H9 (cell line): ENCODE measurements around the gene SLC38A3. TPM values are rescaled to one million over a fixed set of nuclear protein-coding genes. Genes with fewer than 3 reads are reported as not detected.

ENCODE experiments used
- DNase-seq: peaks from one replicate; pipeline ENCODE4 v3.0.0-alpha.2; 2017
- H2AFZ ChIP-seq: one replicate; pipeline ENCODE4 v1.6.1; 2013; ENCODE audit warnings: mild to moderate bottlenecking, low read length, control low read depth, moderate library complexity
- H2AK5ac ChIP-seq: 2 replicates; pipeline ENCODE4 v1.6.1; 2013; ENCODE audit warnings: low read length, control low read depth, mixed read lengths; ENCODE audit not compliant: insufficient read length
- H2BK120ac ChIP-seq: one replicate; pipeline ENCODE4 v1.6.1; 2013; ENCODE audit warnings: low read depth, mild to moderate bottlenecking, low read length, control low read depth, inconsistent platforms; ENCODE audit not compliant: poor library complexity, severe bottlenecking
- H2BK12ac ChIP-seq: 2 replicates; pipeline ENCODE4 v1.6.1; 2013; ENCODE audit warnings: low read length, control low read depth, mixed read lengths, low read depth; ENCODE audit not compliant: insufficient read length
- H2BK15ac ChIP-seq: 2 replicates; pipeline ENCODE4 v1.6.1; 2013; ENCODE audit warnings: low read depth, low read length, control low read depth
- H2BK20ac ChIP-seq: one replicate; pipeline ENCODE4 v1.6.1; 2013; ENCODE audit warnings: low read depth, mild to moderate bottlenecking, low read length, control low read depth, inconsistent platforms; ENCODE audit not compliant: poor library complexity, severe bottlenecking
- H2BK5ac ChIP-seq: 2 replicates; pipeline ENCODE4 v1.6.1; 2013; ENCODE audit warnings: low read length, control low read depth, mixed read lengths; ENCODE audit not compliant: insufficient read length
- H3K14ac ChIP-seq: 2 replicates; pipeline ENCODE4 v1.6.1; 2013; ENCODE audit warnings: low read length, control low read depth; ENCODE audit not compliant: insufficient read depth
- H3K18ac ChIP-seq: 2 replicates; pipeline ENCODE4 v1.6.1; 2013; ENCODE audit warnings: low read depth, mild to moderate bottlenecking, mixed read lengths, low read length, control low read depth; ENCODE audit not compliant: insufficient read length
- H3K23ac ChIP-seq: 2 replicates; pipeline ENCODE4 v1.6.1; 2013; ENCODE audit warnings: low read length, control low read depth, mixed read lengths, low read depth; ENCODE audit not compliant: insufficient read length
- H3K23me2 ChIP-seq: 2 replicates; pipeline ENCODE4 v1.6.1; 2013; ENCODE audit warnings: low read depth, mild to moderate bottlenecking, mixed read lengths, low read length, control low read depth; ENCODE audit not compliant: insufficient read length, poor library complexity, severe bottlenecking
- H3K27ac ChIP-seq: 2 replicates; pipeline ENCODE4 v1.5.1; 2013; ENCODE audit warnings: low read length, control low read depth, mixed read lengths, low read depth; ENCODE audit not compliant: insufficient read length
- H3K27me3 ChIP-seq: 2 replicates; pipeline ENCODE4 v1.6.1; 2013; ENCODE audit warnings: low read length, control low read depth, inconsistent platforms; ENCODE audit not compliant: insufficient read depth
- H3K4ac ChIP-seq: 2 replicates; pipeline ENCODE4 v1.6.1; 2013; ENCODE audit warnings: low read depth, mild to moderate bottlenecking, control low read depth, inconsistent platforms, low read length, moderate library complexity
- H3K4me1 ChIP-seq: 2 replicates; pipeline ENCODE4 v1.6.1; 2013; ENCODE audit warnings: low read length, control low read depth, inconsistent platforms; ENCODE audit not compliant: insufficient read depth
- H3K4me2 ChIP-seq: 2 replicates; pipeline ENCODE4 v1.6.1; 2013; ENCODE audit warnings: low read length, control low read depth, mixed read lengths; ENCODE audit not compliant: insufficient read length, insufficient read depth
- H3K56ac ChIP-seq: 2 replicates; pipeline ENCODE4 v1.6.1; 2013; ENCODE audit warnings: low read depth, mild to moderate bottlenecking, mixed read lengths, low read length, control low read depth; ENCODE audit not compliant: insufficient read length
- H3K79me1 ChIP-seq: 2 replicates; pipeline ENCODE4 v1.6.1; 2013; ENCODE audit warnings: low read depth, mild to moderate bottlenecking, moderate library complexity, low read length, control low read depth, inconsistent platforms; ENCODE audit not compliant: insufficient read depth, poor library complexity, severe bottlenecking
- H3K79me2 ChIP-seq: 2 replicates; pipeline ENCODE4 v1.6.1; 2013; ENCODE audit warnings: low read length, control low read depth, inconsistent platforms; ENCODE audit not compliant: insufficient read depth
- H3K9ac ChIP-seq: 2 replicates; pipeline ENCODE4 v1.6.1; 2013; ENCODE audit warnings: low read length, control low read depth, mixed read lengths; ENCODE audit not compliant: insufficient read length; ENCODE audit errors: extremely low read depth
- H3K9me3 ChIP-seq: one replicate; pipeline ENCODE4 v1.6.1; 2013; ENCODE audit warnings: low read depth, low read length, inconsistent platforms; ENCODE audit not compliant: control insufficient read depth
- H3T11ph ChIP-seq: one replicate; pipeline ENCODE4 v1.6.1; 2013; ENCODE audit warnings: mild to moderate bottlenecking, low read length, control low read depth, inconsistent platforms
- H4K20me1 ChIP-seq: one replicate; pipeline ENCODE4 v1.6.1; 2013; ENCODE audit not compliant: control insufficient read depth, insufficient read length, insufficient read depth
- H4K5ac ChIP-seq: 2 replicates; pipeline ENCODE4 v1.6.1; 2013; ENCODE audit warnings: low read depth, mild to moderate bottlenecking, mixed read lengths, low read length, control low read depth; ENCODE audit not compliant: insufficient read length
- H4K8ac ChIP-seq: replicated peaks from 2 replicates; pipeline ENCODE4 v1.6.1; 2013; ENCODE audit warnings: low read length, control low read depth, mixed read lengths, low read depth; ENCODE audit not compliant: insufficient read length
- H4K91ac ChIP-seq: 2 replicates; pipeline ENCODE4 v1.6.1; 2013; ENCODE audit warnings: low read depth, mild to moderate bottlenecking, moderate library complexity, mixed read lengths, low read length, control low read depth; ENCODE audit not compliant: insufficient read length
- H3K27ac Mint-ChIP-seq, 3 experiments: 2 replicates in 2 of 3; 3 replicates in 1 of 3; pipeline ENCODE4 v1.8.0; 2020 to 2021; ENCODE audit warnings: mixed read lengths in 3 of 3, mild to moderate bottlenecking in 1 of 3, moderate library complexity in 1 of 3
- H3K27me3 Mint-ChIP-seq: 2 replicates; pipeline ENCODE4 v1.8.0; 2021; ENCODE audit warnings: low read depth, mild to moderate bottlenecking, moderate library complexity, mixed read lengths
- H3K36me3 Mint-ChIP-seq, 3 experiments: 2 replicates in 2 of 3; 3 replicates in 1 of 3; pipeline ENCODE4 v1.8.0; 2020 to 2021; ENCODE audit warnings: low read depth in 3 of 3, mixed read lengths in 3 of 3; ENCODE audit not compliant: insufficient read depth in 1 of 3
- H3K4me1 Mint-ChIP-seq, 2 experiments: 2 replicates each; pipeline ENCODE4 v1.8.0; 2020; ENCODE audit warnings: mixed read lengths in 2 of 2
- H3K4me3 Mint-ChIP-seq, 2 experiments: 2 replicates in 1 of 2; 3 replicates in 1 of 2; pipeline ENCODE4 v1.8.0; 2020 to 2021; ENCODE audit warnings: mild to moderate bottlenecking in 2 of 2, mixed read lengths in 2 of 2, moderate library complexity in 1 of 2
- H3K9me3 Mint-ChIP-seq, 2 experiments: 2 replicates in 1 of 2; 3 replicates in 1 of 2; pipeline ENCODE4 v1.8.0; 2020; ENCODE audit warnings: mild to moderate bottlenecking in 2 of 2, mixed read lengths in 2 of 2, moderate library complexity in 1 of 2
- WGBS: extraction: QIAGEN DNeasy Blood & Tissue Kit; methylation state at CpG from one replicate; pipeline ENCODE4 v1.1.7; 2013; ENCODE audit warnings: missing lambda C conversion rate, low lambda C conversion rate, mixed read lengths; ENCODE audit not compliant: insufficient read length; ENCODE audit errors: extremely low coverage; 5-methylcytosine and 5-hydroxymethylcytosine counted together
- total RNA-seq: library from RNA; stranded (reverse); gene quantifications from 2 replicates; pipeline ENCODE4 v1.2.1, GENCODE V29; 2021
- TF ChIP-seq, protein P1 (sequence below): fragments of 200-600 bp; sonication (generic); conservative IDR thresholded peaks from 3 replicates; pipeline ENCODE4 v1.8.0; 2021; ENCODE audit warnings: antibody characterized with exemption, mild to moderate bottlenecking

SLC38A3 gene
- total RNA-seq, 1 experiment from 2014 or later = 1.4 TPM

DNA sequence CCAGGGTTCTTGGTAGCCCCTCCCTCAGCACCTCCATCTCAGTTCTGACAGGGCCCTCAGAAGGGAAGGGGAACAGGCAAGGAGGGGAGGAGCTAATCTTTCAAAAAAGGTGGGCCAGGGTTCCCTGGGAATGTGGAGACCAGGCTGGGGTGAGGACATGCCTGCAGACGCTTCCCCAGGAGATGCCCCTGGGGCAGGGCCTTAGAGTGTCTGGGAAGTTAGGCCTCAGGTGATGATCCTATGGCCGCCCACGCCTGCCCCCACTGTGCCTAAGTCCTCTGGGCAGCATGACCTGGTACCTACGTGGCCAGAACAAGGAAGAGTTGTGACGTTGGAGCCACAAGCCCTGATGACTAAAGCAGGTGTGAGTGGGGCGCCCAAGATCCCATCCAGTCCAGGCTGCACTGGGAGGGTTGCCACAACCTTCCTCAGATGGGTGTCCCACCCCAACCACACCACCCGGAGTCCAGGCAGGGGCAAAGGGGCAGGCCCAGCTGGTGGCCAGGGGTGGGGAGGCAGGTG is 60.0 kb downstream of the SLC38A3 start:
- no peaks in the 10 kb centered on the region for H3K23me2 ChIP-seq
- no peak overlapping the region for H2AFZ ChIP-seq
- DNase-seq = no peak
- no peak overlapping the region for H2BK120ac ChIP-seq
- H4K91ac ChIP-seq = no peak overlapping the region
- no peak overlapping the region for H3K4me2 ChIP-seq
- H4K8ac ChIP-seq = no peak overlapping the region
- no peaks in the 10 kb centered on the region for H4K20me1 ChIP-seq
- no peak overlapping the region for H4K5ac ChIP-seq
- no peak overlapping the region for H2BK20ac ChIP-seq
- no peak overlapping the region for H2BK5ac ChIP-seq
- H3K79me1 ChIP-seq = no peaks in the 10 kb centered on the region
- no peak overlapping the region for H2AK5ac ChIP-seq
- H3K14ac ChIP-seq = peak overlapping the region; percentile 55
- H3K9me3 ChIP-seq = no peaks in the 10 kb centered on the region
- H3K36me3 Mint-ChIP-seq = no peaks in the 10 kb centered on the region
- H2BK12ac ChIP-seq = peak overlapping the region; percentile 55
- H3K79me2 ChIP-seq = no peaks in the 10 kb centered on the region
- H3K23ac ChIP-seq = no peak overlapping the region
- no peak overlapping the region for H3K9ac ChIP-seq
- no peaks in the 10 kb centered on the region for H3K9me3 Mint-ChIP-seq
- H3K56ac ChIP-seq = no peak overlapping the region
- H3K4me1 Mint-ChIP-seq = peaks cover 48 to 71% of the 10 kb centered on the region in 2 experiments
- H3K4ac ChIP-seq = no peak overlapping the region; the same call in 1 of the 2 replicates
- TF ChIP-seq, protein P1, sequence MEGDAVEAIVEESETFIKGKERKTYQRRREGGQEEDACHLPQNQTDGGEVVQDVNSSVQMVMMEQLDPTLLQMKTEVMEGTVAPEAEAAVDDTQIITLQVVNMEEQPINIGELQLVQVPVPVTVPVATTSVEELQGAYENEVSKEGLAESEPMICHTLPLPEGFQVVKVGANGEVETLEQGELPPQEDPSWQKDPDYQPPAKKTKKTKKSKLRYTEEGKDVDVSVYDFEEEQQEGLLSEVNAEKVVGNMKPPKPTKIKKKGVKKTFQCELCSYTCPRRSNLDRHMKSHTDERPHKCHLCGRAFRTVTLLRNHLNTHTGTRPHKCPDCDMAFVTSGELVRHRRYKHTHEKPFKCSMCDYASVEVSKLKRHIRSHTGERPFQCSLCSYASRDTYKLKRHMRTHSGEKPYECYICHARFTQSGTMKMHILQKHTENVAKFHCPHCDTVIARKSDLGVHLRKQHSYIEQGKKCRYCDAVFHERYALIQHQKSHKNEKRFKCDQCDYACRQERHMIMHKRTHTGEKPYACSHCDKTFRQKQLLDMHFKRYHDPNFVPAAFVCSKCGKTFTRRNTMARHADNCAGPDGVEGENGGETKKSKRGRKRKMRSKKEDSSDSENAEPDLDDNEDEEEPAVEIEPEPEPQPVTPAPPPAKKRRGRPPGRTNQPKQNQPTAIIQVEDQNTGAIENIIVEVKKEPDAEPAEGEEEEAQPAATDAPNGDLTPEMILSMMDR = no peak
- H3K4me1 ChIP-seq = peaks cover 5% of the 10 kb centered on the region; the same call in 1 of the 2 replicates
- peak overlapping the region; percentile 55 for H3K18ac ChIP-seq
- H3K27ac ChIP-seq = no peak overlapping the region
- no peaks in the 10 kb centered on the region for H3K27me3 ChIP-seq
- no CpG with 5 or more reads among the region's 7 CpGs for WGBS
- H3T11ph ChIP-seq = no peak overlapping the region
- H3K27me3 Mint-ChIP-seq = peaks cover 3% of the 10 kb centered on the region; the same call in 1 of the 2 replicates
- peak overlapping the region; percentile 93 to 97 (median 97); a peak in 6 of 7 replicates for H3K27ac Mint-ChIP-seq
- peak overlapping the region; percentile 24 to 61; a peak in 4 of 5 replicates for H3K4me3 Mint-ChIP-seq
- no peak overlapping the region for H2BK15ac ChIP-seq
